ENCODE measurements around the gene MRPL12.

MRPL12 gene

DNA sequence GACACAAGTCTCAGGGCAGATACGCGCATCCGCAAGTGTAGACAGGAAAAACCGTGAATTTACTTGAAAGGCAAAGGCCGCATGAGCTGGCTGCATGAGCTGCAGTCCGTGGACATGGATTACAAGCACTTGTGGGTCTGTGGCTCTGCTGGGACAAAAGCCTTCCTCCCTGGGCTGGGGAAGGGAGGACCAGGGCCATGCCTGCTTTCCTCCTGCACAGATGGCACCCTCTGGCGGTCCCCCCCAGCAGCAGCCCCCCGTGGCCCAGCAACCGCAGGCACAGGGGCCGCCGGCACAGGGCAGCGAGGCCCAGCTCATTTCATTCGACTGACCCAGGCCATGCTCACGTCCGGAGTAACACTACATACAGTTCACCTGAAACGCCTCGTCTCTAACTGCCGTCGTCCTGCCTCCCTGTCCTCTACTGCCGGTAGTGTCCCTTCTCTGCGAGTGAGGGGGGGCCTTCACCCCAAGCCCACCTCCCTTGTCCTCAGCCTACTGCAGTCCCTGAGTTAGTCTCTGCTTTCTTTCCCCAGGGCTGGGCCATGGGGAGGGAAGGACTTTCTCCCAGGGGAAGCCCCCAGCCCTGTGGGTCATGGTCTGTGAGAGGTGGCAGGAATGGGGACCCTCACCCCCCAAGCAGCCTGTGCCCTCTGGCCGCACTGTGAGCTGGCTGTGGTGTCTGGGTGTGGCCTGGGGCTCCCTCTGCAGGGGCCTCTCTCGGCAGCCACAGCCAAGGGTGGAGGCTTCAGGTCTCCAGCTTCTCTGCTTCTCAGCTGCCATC, 1.7 kb upstream of the MRPL12 start:
- no peak for DNase-seq

DNA sequence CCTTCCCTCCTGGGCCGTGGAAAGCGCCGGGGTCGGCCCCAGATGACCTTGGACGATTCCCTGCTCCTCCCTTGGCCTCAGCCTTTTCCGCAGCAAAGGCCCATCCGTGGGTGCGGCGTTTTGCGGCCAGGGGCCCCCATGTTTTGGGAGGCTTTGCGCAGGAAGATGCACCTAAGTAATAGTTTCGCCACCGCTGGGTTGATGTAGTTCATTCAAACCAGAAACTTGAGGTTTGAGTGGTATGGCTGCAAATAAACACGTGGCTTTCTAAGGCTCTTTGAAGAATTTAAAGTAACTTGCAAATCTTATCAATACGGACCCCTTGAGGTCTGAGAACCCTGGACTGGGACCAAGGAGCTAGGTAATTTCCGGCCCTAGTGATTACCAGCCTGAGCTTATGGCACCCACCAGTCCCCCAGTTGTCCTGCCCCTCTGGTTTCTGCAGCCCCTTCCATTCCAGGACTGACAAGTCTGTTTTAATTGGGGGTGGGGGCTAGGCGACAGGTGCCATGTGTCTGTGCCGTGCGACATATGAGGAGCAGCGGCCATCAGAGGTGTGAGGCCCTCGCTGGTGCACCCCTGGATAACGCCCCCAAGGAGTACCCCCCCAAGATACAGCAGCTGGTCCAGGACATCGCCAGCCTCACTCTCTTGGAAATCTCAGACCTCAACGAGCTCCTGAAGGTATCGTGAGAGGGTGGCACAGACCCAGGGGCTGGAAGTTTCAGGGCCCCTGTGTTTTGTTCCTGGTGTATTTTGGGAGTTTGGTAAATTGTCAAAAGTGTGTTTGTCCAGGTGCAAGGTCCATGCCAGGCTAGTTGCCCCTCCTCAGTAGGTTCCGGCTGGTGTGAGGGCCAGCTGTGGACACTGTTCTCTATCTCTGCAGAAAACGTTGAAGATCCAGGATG, 834 bp downstream of the MRPL12 start:
- DNase-seq = no peak

DNA sequence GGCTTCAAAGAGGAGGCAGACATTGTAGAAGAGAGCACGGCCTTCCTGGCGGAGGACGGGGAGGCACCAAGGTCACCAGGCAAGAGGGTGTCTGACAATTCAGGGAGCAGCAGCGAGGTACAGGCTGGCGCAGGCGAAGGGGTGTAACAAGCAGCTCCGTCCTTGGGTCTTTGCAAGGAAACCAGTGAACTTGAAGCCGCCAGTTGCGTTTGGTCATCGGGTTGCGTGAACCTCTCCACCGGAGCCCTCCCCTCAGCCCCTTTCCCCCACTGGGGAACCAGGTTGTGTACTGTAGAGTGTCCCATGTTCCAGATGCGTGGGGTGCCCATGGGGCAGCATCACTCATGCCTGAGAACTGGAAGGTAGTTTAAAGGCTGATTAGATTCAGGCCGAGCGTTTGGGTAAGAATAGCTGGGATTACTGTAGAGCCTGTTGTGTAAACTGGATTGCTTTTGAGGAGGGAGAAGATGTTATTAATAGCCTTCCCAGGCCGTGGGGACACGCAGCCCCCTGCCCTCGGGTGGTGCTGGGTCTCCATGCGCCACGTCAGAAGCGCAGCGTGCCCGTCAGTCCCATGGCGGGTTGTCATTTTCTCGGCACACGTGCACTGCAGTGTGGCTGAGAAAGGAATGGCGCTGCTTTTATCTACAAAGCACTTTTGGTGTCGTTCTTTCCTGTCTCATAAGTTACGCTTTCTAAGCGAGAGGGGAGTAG, 2.5 kb downstream of the MRPL12 start:
- DNase-seq = no peak

DNA sequence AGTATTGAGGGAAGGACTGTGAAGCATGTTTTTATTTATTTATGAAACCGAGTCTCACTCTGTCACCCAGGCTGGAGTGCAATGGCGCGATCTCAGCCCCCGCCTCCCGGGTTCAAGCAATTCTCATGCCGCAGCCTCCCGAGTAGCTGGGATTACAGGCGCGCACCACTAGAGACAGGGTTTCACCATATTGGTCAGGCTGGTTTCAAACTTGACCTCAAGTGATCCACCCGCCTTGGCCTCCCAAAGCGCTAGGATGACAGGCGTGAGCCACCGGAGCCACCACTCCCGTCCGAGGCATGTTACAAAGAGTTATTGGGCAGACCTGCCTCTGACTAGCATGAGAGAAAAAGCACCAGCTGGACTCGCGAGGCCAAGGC, 3.1 kb downstream of the MRPL12 start:
- no peak for DNase-seq

DNA sequence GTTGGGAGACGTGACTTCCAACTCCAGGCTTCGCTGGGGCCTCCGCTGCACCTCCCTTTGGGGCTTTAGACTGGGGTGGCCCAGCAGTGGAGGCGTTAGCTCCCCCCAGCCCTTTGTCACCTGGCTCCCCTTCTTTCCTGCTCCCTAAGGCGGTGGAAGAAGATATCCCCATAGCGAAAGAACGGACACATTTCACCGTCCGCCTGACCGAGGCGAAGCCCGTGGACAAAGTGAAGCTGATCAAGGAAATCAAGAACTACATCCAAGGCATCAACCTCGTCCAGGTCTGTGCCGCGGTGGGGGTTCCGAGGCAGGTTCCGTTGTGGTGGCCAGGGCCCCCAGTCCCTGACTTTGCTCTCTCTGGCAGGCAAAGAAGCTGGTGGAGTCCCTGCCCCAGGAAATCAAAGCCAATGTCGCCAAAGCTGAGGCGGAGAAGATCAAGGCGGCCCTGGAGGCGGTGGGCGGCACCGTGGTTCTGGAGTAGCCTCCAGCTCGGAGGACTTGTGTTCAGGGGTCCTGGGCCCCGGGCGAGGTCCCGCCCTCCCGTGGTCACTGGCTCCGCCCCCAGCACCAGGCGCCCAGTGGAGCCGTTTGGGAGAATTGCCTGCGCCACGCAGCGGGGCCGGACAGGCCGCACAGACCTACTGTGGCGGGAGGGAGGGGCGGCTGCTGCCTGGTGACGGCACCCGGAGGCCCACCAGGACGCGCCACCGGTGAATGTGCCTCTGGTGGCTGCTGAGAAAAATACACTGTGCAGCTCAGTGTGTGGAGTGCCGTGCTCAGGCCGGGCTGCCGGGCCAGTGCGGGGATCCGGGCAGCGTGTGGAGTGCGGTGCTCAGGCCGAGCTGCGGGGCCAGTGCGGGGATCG, 3.8 kb downstream of the MRPL12 start:
- no peak for DNase-seq

DNA sequence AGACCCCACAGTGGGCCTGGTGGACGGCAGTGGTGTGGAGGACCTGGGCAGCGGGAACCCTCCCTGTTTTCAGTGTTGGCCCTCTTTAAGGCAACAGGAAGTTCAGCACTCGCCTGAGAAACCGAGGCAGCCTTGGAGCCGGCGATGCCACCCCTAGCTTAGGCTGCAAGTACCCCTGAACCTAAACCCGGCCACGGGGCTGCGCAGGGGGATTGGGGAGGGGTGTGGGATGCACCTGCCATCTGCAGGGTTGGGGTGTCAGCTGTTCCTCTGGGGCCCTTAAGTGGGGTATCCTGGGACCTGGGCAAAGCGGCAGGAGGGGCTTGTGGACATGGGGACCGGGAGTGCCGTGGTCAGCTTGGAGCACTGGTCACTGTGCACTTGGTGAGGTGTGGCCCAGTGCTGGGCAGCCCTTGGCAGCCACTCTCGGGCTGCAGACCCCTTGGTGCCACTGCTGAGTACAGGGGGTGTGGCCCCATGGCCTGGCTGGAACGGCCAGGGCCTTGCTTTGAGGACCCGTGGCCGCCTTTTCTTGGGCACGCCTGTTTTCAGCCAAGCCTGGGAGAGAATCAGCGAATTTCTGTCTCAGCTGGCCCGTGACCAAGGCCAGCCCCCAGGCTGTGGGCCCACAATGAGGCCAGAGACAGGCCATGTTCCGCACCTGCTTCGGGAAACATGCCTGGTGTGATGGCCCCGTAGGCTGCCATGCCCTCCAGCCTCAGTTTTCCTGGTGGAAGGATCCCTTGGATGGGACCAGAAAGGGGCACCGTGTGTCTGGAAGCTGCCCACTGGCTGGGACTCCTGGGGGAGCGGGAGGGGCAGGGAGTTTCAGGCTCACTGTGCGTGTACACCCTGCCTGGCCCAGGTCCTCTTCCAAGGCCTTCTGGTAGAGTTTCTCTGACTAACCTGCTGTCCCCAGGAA, 4.8 kb downstream of the MRPL12 start:
- DNase-seq = no peak

DNA sequence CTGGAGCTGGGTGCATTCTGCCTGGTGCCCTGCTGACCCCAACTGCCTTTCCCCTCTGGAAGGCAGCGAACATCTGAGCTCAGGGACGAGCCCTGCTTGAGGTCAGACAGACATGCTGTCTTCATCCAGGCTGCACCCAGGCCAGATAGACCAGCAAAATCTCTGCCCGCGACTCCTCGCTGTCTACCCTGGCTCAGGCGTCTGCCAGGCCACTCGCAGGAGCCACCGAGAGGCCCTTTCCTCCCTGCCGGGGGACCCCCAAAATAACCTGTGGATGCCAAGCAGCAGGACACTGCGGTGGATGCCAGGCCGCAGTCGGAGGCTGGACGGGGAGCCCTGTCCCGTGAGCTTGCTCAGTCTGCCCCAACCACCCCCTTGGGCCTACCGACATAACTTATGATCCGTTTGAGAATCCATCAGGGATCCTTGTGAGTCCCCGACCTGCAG, 5.6 kb downstream of the MRPL12 start:
- DNase-seq = no peak

DNA sequence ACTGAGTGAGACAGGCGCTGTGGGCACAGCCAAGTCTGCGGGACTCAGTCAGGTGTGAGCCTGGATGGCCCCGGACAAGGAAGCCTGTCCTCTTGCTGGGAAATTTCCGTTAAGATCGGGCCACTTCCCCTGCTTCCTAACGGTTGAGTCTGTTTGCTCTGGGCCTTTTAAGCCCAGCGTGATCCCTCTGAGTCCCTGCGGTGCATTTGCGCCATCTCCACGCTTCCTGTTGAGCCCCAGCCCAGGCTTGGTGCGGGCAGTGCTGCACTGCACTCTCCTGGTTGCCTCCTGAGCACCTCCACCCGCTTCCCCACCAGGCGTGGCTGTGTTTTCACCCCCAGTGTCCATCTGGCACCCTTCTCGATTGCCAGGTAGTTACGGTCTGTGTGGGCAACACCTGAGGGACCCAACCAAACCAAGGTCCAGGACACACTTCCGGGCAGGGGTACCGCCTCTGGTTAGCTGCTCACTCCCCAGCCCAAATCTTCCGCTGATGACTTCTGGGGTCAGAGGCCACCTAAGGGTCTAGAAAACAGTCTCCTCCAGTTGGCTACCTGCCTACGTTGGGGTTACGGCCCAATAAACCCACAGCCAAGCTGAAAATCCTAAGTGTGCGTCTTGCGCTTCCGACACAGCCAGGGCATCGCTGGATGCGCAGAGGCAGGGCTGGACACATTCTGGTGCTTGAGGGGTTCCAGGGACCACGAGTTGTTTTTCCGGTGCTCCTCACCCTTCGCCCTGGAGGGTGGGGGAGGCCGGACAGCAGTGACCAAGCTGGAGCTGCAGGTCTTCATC, 7.5 kb downstream of the MRPL12 start:
- no peak for DNase-seq

DNA sequence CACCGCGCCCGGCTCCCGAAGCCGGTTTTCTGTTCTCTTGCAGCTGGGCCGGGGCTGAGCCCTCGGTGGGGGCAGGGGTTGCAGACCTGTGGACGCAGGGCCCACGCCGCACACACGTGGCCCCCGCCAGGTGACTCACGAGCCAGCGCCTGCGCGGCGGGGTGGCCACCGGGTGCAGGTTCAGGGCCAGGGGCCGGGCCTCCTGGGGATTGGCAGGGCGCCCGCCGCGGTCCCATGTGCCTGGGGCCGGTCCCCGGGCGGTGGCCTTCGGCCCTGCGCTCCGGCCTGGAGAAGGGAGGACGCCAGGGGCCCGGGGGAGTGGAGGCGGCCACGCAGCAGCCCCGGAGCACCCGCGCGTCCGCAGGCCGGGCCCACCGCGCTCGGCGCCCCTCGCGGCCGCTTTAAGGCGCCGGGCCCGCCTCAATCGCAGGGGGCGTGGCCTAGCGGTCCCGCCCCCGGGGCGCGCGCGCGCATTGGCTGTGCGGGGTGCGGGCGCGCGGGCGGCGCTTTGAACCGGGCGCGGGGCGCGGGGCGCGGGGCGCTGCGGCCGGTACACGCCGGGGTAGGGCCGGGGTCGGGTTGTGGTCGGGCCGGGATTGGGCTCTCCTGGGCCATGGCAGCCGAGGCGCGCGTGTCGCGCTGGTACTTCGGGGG, 8.8 kb downstream of the MRPL12 start, which contains the start of gene SLC25A10:
TSS of gene SLC25A10 (plus strand) at position 471 of the 654 bp plus-strand sequence. CDS start at position 614, 143 bp downstream.
- peak; percentile 72 for DNase-seq

DNA sequence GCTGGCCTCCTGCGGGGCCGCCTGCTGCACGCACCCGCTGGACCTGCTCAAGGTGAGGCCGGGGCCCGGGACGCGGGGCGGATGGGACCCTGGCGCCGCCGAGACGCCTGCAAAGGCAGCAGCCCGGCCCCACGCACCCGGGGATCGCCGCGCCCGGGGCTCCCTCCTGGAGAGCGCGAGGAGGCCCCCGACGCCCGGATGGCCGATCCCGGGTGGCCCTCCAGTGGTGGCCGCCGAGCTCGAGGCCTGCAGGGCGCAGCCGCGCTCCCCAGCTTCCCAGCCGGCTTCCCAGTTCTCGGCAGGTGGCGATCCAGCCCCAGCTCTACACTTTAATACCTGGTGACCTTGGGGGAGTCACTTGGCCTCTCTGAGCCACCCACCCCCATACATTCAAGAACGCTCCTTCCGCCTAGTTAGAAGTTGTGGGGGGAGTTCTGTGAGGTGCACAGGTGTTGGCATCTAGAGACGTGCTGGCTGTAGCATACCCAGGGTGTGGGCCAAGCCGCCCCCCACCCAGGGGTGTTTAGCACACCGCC, 9.4 kb downstream of the MRPL12 start:
- peak; percentile 32 for DNase-seq

DNA sequence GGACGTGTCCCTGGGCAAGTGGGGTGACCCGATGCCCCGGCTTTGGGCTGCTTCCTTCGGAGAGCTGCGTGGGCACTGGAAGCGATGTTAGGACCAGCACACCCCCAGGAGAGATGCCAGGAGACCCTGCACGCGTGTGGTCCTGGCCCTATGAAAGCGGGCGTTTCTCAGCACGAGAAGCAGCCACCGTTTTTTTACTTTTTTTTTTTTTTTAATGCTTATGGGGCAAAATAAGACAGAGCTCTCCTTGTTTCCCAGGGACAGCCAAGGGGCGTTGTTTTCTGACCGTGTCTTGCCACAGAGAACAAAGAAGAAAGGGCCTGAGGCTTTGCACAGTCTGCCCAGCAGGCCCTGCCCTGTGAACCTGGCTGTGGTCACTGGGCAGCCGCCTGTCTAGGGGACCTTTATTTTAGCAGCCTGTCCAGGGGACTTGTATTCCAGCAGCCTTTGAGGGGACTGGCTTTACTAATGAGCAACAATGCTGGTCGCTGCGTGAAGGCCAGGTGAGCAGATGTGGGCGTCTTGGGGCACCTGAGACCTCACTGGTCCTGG, 9.9 kb downstream of the MRPL12 start:
- DNase-seq = no peak

DNA sequence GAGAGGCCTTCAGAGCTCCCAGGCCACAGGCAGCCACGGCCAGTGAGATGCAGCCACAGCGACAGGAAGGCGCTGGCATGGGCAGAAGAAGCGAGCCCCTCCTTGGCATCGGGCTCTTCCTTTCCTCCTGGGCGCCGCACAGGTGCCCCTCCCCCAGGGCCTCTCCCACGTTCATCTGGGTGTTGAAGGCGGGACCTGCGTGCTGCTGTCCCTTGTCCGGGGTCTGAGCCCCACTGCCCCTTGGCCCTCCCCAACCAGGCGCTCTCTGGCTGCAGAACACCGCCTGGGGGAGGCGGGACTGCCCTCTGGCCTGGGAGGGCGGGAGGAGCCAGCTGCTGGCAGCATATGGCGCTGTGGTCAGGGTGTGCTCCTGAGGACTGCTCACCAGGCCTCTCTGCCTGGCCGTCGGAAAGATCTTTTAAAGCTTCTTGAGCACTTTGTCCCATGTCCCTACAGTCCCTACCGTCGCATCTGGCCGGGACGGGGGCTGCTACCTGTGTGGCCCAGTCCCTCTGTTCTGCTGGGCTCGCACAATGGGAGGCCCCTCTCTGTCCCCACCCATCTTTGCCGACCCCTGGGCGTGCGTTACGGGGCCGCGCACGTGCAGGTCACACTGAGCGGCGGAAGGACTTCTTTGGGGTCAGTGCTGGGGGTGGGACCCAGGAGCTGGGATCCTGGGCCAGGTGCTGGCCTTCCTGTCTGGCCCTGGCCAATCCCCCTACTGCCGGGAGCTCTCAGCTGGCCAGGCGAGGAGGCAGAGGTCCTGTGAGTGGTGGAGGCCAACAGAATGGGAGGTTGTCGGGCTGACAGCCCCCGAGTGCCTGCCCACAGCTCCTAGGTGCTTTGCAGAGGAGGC, 10.6 kb downstream of the MRPL12 start:
- no peak for DNase-seq

DNA sequence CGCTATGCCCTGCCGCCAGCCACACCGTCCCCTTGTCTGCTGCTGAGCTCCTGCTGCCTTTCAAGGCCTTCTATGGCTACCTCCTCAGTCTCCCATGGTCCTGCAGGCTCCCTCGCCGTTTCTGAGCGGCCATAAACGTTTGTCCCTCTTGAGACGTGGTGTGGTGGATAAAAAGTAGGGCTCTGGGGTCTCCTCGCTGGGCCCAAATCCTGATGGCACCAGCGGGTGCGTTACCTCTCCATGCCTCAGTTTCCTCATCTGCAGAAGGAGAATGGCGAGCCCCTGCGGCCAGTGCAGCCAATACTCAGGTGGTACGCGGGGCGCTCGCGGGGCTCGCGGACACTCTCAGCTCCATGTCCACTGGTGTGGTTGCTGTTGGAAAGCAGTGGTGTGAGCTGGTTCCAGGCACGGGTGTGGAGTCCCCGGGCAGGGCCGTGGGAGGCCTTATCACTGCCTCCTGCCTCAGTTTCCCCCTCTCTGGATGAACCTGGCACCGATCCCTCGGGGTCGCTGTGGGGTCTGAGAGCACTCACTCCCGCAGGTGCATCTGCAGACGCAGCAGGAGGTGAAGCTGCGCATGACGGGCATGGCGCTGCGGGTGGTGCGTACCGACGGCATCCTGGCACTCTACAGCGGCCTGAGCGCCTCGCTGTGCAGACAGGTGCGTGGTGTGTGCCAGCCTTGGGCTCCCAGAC, 11.4 kb downstream of the MRPL12 start:
- DNase-seq = no peak

DNA sequence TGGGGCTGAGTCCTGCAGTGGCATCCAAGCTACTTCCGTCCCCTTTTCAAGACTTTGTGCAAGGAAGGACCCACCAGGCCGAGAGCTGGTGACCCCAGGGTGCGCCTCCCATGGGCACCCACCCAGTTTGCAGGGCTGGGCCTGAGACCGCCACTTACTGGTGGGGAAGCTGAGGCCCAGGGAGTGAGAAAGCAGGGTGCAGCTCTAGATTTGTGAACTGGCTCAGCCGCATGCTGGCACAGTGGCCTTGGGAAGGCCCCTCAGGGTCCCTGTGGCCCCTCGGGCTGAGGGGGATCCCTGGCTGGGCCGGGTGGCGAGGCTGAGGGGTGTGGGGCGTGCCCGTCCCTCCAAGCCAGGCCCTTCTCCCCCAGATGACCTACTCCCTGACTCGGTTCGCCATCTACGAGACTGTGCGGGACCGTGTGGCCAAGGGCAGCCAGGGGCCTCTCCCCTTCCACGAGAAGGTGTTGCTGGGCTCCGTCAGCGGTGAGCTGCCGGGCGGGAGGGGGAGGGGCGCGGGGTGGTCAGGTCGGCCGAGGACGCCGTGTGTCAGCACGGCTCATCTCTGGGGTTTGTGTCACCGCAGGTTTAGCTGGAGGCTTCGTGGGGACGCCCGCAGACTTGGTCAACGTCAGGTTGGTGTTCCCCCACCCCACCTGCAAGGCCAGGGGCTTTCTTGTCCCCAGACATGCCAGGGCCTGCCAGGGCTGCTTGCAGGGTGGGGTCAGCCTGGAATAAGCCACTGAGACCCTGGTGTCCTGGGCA, 12.1 kb downstream of the MRPL12 start:
- DNase-seq = no peak

DNA sequence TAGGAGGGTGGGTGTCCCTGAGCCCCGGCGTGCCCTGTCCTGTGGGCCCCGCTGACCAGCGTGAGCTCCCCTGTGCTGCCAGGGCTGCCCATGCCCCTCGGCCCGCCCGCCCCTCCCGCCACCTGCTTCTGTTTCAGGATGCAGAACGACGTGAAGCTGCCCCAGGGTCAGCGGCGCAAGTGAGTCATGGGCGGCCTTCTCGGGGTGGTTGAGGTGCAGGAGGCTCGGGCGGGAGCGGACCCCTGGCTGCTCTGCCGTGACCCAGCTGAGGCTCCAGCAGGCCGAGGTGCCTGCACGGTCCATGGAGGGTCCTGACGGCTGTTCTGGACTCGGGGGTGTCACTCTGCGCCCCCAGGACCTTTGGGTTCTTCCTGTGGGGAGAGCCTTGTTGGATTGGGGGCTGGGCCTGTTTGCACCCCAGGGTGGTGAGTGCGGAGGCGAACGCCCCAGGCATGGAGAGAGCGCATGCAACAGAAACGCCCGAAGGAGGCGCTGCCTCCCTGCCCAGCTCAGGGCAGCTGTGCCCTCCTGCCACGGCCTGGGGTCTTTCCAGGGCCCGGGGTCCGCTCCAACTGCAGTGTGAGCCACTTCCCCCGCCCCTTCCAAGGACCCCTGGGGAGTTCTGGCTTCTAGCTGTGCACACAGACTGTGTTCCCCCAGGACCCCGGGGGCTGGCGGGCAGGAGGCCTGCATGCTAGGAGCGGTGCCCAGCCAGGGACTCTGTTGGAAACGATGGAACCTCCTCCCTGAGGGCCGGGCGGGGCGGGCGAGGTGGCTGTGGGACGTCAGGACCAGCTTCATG, 12.9 kb downstream of the MRPL12 start:
- no peak for DNase-seq

DNA sequence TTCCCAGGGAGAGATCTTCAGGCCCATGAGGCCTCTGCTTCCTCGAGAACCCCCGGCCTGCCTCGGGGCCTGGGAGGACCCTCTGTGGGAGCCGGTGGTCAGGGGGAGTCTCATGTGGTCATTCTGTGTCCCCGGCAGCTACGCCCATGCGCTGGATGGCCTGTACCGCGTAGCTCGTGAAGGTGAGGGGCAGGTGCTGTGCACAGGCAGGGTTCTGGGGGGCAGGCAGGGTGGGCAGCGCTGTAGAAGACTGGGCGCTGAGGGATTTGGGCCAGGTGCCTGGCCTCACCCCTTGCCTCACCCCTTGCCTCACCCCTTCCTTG, 13.5 kb downstream of the MRPL12 start:
- DNase-seq = no peak
